ENCODE results near the gene NACC1.
A peak's percentile ranks its signal among the peaks of the same experiment; 100 is the strongest.

The NACC1 gene

DNA sequence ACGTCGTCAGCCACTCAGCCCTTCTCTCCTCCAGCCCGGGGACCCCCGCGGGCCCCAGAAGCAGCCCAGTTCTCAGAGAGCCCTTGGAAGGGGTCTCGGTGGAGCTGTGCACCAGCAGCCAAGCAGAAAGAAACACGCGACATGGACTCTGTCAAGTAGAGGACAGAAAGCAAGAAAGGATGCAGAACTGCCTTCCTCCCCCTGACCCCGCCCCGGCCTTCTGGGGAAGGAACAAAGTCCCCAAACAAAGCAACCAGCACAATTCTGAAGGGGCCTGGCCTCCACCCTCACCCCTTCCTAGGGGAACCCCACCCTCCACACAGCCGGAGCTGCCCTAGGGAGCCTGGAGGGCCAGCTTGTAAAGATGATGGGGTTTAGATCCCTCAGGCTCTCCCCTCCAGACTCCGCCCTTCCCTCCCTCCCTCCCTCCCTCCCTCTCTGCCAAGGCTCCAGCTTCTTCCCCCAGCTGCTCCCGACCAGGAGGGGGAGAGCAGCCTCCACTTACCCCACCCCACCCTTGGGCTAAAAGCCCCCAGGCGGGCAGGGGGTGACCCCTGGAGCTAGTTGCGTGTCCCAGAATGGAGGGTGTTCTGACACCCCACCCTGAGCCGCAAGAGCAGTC, 23.2 kb upstream of the NACC1 start:
- H3K27me3 ChIP-seq (ENCODE audit: control insufficient read depth, low read length) = no peaks in the 10 kb centered on the region
- H3K79me2 ChIP-seq (ENCODE audit: control insufficient read depth, low read length) = peaks cover 29% of the 10 kb centered on the region
- H3K9me2 ChIP-seq (replicated peaks; ENCODE audit: control insufficient read depth, low read length) = no peaks in the 10 kb centered on the region
- H3K9me3 ChIP-seq (ENCODE audit: control insufficient read depth, insufficient read depth, low read length) = no peaks in the 10 kb centered on the region
- H3K4me2 ChIP-seq (ENCODE audit: low read length) = peak overlapping the region; percentile 98
- H3F3A ChIP-seq (ENCODE audit: control insufficient read depth, insufficient read depth) = peaks cover 24% of the 10 kb centered on the region
- H4K20me1 ChIP-seq (ENCODE audit: control insufficient read depth, insufficient read depth, low read depth, low read length) = no peaks in the 10 kb centered on the region
- H3K27ac ChIP-seq (ENCODE audit: low read depth, low read length) = peak overlapping the region; percentile 87
- TF ChIP-seq EZH2phosphoT487 (IDR thresholded peaks at IDR 0.05; ENCODE audit: borderline replicate concordance, low read length) = no peak
- TF ChIP-seq, protein P1, sequence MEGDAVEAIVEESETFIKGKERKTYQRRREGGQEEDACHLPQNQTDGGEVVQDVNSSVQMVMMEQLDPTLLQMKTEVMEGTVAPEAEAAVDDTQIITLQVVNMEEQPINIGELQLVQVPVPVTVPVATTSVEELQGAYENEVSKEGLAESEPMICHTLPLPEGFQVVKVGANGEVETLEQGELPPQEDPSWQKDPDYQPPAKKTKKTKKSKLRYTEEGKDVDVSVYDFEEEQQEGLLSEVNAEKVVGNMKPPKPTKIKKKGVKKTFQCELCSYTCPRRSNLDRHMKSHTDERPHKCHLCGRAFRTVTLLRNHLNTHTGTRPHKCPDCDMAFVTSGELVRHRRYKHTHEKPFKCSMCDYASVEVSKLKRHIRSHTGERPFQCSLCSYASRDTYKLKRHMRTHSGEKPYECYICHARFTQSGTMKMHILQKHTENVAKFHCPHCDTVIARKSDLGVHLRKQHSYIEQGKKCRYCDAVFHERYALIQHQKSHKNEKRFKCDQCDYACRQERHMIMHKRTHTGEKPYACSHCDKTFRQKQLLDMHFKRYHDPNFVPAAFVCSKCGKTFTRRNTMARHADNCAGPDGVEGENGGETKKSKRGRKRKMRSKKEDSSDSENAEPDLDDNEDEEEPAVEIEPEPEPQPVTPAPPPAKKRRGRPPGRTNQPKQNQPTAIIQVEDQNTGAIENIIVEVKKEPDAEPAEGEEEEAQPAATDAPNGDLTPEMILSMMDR (IDR thresholded peaks at IDR 0.05; ENCODE audit: low read depth, low read length, poor library complexity, severe bottlenecking) = no peak
- peaks cover 11% of the 10 kb centered on the region for H3K36me3 ChIP-seq (ENCODE audit: control insufficient read depth, low read length)
- H3K4me3 ChIP-seq (ENCODE audit: low read length) = peak overlapping the region; percentile 88
- peaks cover 64% of the 10 kb centered on the region for H3K4me1 ChIP-seq (ENCODE audit: control insufficient read depth, low read length)

DNA sequence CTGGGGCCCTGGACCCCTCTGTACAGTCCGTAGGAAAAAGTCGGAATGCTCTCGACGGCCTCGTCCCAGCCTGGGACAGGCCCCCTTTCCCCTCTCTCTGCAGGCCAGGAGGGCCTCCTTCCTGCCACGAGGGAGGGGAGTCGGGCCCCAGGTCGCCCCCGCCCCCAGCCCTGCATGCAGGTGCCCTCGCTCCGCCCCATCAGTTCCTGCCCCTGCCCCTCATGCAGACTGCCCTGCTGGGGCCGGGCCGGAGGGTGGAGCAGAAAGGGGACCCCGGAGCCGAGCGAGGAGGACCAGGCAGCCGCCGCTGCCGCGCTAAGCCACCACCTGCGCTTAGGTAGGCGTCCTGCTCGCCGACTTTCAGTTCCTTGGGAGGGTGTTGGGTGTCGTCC, 22.7 kb upstream of the NACC1 start:
- peaks cover 16% of the 10 kb centered on the region for H3K36me3 ChIP-seq (ENCODE audit: control insufficient read depth, low read length)
- peak overlapping the region; percentile 87 for H3K27ac ChIP-seq (ENCODE audit: low read depth, low read length)
- H3K4me2 ChIP-seq (ENCODE audit: low read length) = peak overlapping the region; percentile 98
- H4K20me1 ChIP-seq (ENCODE audit: control insufficient read depth, insufficient read depth, low read depth, low read length) = no peaks in the 10 kb centered on the region
- peaks cover 34% of the 10 kb centered on the region for H3K79me2 ChIP-seq (ENCODE audit: control insufficient read depth, low read length)
- H3F3A ChIP-seq (ENCODE audit: control insufficient read depth, insufficient read depth) = peaks cover 29% of the 10 kb centered on the region
- peaks cover 69% of the 10 kb centered on the region for H3K4me1 ChIP-seq (ENCODE audit: control insufficient read depth, low read length)
- TF ChIP-seq, protein P1 (IDR thresholded peaks at IDR 0.05; ENCODE audit: low read depth, low read length, poor library complexity, severe bottlenecking) = no peak
- no peak for TF ChIP-seq EZH2phosphoT487 (IDR thresholded peaks at IDR 0.05; ENCODE audit: borderline replicate concordance, low read length)
- no peaks in the 10 kb centered on the region for H3K27me3 ChIP-seq (ENCODE audit: control insufficient read depth, low read length)
- peak overlapping the region; percentile 88 for H3K4me3 ChIP-seq (ENCODE audit: low read length)
- H3K9me2 ChIP-seq (replicated peaks; ENCODE audit: control insufficient read depth, low read length) = no peaks in the 10 kb centered on the region
- no peaks in the 10 kb centered on the region for H3K9me3 ChIP-seq (ENCODE audit: control insufficient read depth, insufficient read depth, low read length)

DNA sequence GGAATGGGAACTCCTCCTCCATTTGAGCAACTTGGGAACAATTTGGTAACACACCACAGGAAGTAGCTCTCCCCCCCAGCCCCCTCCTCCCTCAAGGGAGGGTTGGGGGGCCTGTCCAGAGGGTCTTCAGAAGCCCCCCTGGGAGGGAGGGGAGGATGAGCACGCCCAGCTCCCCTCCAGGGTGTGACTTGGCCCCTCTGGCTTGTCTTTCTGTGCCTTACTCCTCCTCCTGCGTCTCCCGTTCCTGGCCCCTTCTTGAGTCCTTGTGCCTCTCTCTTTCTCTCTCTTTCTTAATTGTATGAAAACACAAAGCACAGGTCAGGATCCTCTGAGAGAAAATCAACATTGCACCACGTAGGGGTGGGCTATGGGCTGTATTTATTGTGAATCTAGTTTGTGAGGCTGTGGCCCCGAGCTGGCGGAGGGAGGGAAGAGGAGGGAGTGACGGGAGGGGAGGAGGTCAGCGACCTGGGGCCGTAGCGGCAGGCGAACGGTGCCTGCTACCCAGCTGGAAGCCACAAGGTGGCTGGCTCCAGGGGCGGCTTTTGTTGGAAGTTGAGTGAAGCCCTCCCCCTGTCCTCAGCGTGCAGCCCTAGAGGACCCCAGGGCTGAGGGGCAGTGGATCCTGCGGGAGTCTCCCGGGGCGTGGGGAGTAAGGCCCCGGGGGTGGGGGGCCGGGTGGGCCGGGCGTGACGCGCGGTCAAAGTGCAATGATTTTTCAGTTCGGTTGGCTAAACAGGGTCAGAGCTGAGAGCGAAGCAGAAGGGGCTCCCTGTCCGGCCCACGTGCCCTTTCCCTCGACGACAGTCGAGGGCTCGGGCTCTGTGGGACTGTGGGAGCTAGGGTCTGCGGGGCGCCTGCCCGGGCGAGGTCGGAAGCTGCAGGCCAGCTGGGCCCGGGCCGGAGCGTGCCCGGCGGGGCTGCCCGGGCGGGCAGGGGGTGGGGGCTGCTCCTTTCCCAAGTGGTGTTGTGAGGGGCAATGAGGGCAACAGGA, 21.8 kb upstream of the NACC1 start:
- peaks cover 42% of the 10 kb centered on the region for H3K79me2 ChIP-seq (ENCODE audit: control insufficient read depth, low read length)
- peaks cover 35% of the 10 kb centered on the region for H3F3A ChIP-seq (ENCODE audit: control insufficient read depth, insufficient read depth)
- no peaks in the 10 kb centered on the region for H3K9me3 ChIP-seq (ENCODE audit: control insufficient read depth, insufficient read depth, low read length)
- peak overlapping the region; percentile 87 for H3K27ac ChIP-seq (ENCODE audit: low read depth, low read length)
- H3K4me2 ChIP-seq (ENCODE audit: low read length) = peak overlapping the region; percentile 98
- H3K4me1 ChIP-seq (ENCODE audit: control insufficient read depth, low read length) = peaks cover 77% of the 10 kb centered on the region
- no peaks in the 10 kb centered on the region for H3K9me2 ChIP-seq (replicated peaks; ENCODE audit: control insufficient read depth, low read length)
- H4K20me1 ChIP-seq (ENCODE audit: control insufficient read depth, insufficient read depth, low read depth, low read length) = no peaks in the 10 kb centered on the region; the same call in 1 of the 2 replicates
- H3K36me3 ChIP-seq (ENCODE audit: control insufficient read depth, low read length) = peaks cover 24% of the 10 kb centered on the region
- peak overlapping the region; percentile 88 for H3K4me3 ChIP-seq (ENCODE audit: low read length)
- no peaks in the 10 kb centered on the region for H3K27me3 ChIP-seq (ENCODE audit: control insufficient read depth, low read length)
- no peak for TF ChIP-seq EZH2phosphoT487 (IDR thresholded peaks at IDR 0.05; ENCODE audit: borderline replicate concordance, low read length)
- TF ChIP-seq, protein P1 (IDR thresholded peaks at IDR 0.05; ENCODE audit: low read depth, low read length, poor library complexity, severe bottlenecking) = peak; percentile 25
